Mesenchymal stem cell (in vitro differentiated cells and primary cell): ENCODE results near the gene COIL.
A peak's percentile ranks its signal among the peaks of the same experiment; 100 is the strongest.

Experiments
- DNase-seq: peaks from one replicate; pipeline ENCODE4 v3.0.0-alpha.2; 2013
- H2AFZ ChIP-seq: one replicate; pipeline ENCODE4 v1.6.1; 2013; ENCODE audit warnings: low read depth, mild to moderate bottlenecking, control low read depth, inconsistent platforms, low read length, moderate library complexity
- H2AK5ac ChIP-seq: 2 replicates; pipeline ENCODE4 v1.6.1; 2013; ENCODE audit warnings: low read length, moderate library complexity, mild to moderate bottlenecking, inconsistent platforms; ENCODE audit not compliant: severe bottlenecking
- H2BK120ac ChIP-seq: one replicate; pipeline ENCODE4 v1.6.1; 2013; ENCODE audit warnings: low read depth, mild to moderate bottlenecking, inconsistent platforms, low read length, moderate library complexity
- H2BK12ac ChIP-seq, 2 experiments: one replicate each; pipeline ENCODE4 v1.6.1; 2013; ENCODE audit warnings: inconsistent platforms in 2 of 2, low read length in 2 of 2, mild to moderate bottlenecking in 2 of 2, moderate library complexity in 2 of 2, control low read depth in 1 of 2
- H2BK15ac ChIP-seq: one replicate; pipeline ENCODE4 v1.6.1; 2013; ENCODE audit warnings: mild to moderate bottlenecking, low read depth, inconsistent platforms; ENCODE audit not compliant: poor library complexity, severe bottlenecking
- H2BK5ac ChIP-seq: 2 replicates; pipeline ENCODE4 v1.6.1; 2013; ENCODE audit warnings: low read depth, mild to moderate bottlenecking, low read length, control low read depth, inconsistent platforms; ENCODE audit not compliant: poor library complexity, severe bottlenecking
- H3K14ac ChIP-seq, 2 experiments: one replicate each; pipeline ENCODE4 v1.6.1; 2013; ENCODE audit warnings: inconsistent platforms in 2 of 2, low read length in 2 of 2, control low read depth in 1 of 2, mild to moderate bottlenecking in 1 of 2, moderate library complexity in 1 of 2
- H3K18ac ChIP-seq, 2 experiments: one replicate each; pipeline ENCODE4 v1.6.1; 2013; ENCODE audit warnings: inconsistent platforms in 2 of 2, low read length in 2 of 2, control low read depth in 1 of 2, low read depth in 1 of 2, mild to moderate bottlenecking in 1 of 2
- H3K23ac ChIP-seq, 2 experiments: one replicate each; pipeline ENCODE4 v1.6.1; 2013; ENCODE audit warnings: inconsistent platforms in 2 of 2, low read length in 2 of 2, mild to moderate bottlenecking in 2 of 2, moderate library complexity in 2 of 2, control low read depth in 1 of 2
- H3K27ac ChIP-seq: 2 replicates; pipeline ENCODE4 v1.5.1; 2013; ENCODE audit warnings: mild to moderate bottlenecking, moderate library complexity, low read length, control low read depth, inconsistent platforms; ENCODE audit not compliant: poor library complexity, severe bottlenecking
- H3K27me3 ChIP-seq, 2 experiments: 2 replicates each; pipeline versions ENCODE4 v1.6.1 to v1.7.0; 2013; ENCODE audit warnings: low read length in 2 of 2, mild to moderate bottlenecking in 2 of 2, moderate library complexity in 2 of 2, control low read depth in 1 of 2, inconsistent platforms in 1 of 2; ENCODE audit not compliant: control insufficient read depth in 1 of 2, insufficient read depth in 1 of 2
- H3K36me3 ChIP-seq, 2 experiments: 2 replicates each; pipeline versions ENCODE4 v1.6.1 to v1.7.0; 2013; ENCODE audit warnings: low read length in 2 of 2, control low read depth in 1 of 2, inconsistent platforms in 1 of 2, low read depth in 1 of 2, mild to moderate bottlenecking in 1 of 2; ENCODE audit not compliant: insufficient read depth in 2 of 2, control insufficient read depth in 1 of 2
- H3K4ac ChIP-seq, 2 experiments: one replicate each; pipeline ENCODE4 v1.6.1; 2013; ENCODE audit warnings: inconsistent platforms in 2 of 2, low read length in 2 of 2, mild to moderate bottlenecking in 2 of 2, moderate library complexity in 2 of 2, control low read depth in 1 of 2, low read depth in 1 of 2
- H3K4me1 ChIP-seq: 2 replicates; pipeline ENCODE4 v1.6.1; 2013; ENCODE audit warnings: low read depth, low read length, control low read depth; ENCODE audit not compliant: control insufficient read depth, insufficient read depth
- H3K4me2 ChIP-seq: 2 replicates; pipeline ENCODE4 v1.6.1; 2013; ENCODE audit warnings: low read length, mild to moderate bottlenecking, inconsistent platforms; ENCODE audit not compliant: poor library complexity, severe bottlenecking
- H3K4me3 ChIP-seq, 2 experiments: 2 replicates each; pipeline versions ENCODE4 v1.5.1 to v1.7.0; 2013; ENCODE audit warnings: low read length in 2 of 2, mild to moderate bottlenecking in 2 of 2, control low read depth in 1 of 2, low read depth in 1 of 2; ENCODE audit not compliant: insufficient read depth in 1 of 2
- H3K79me1 ChIP-seq: replicated peaks from 2 replicates; pipeline ENCODE4 v1.6.1; 2013; ENCODE audit warnings: mild to moderate bottlenecking, control low read depth, low read length, inconsistent platforms; ENCODE audit not compliant: poor library complexity, severe bottlenecking
- H3K9ac ChIP-seq: 2 replicates; pipeline ENCODE4 v1.7.0; 2013; ENCODE audit warnings: mild to moderate bottlenecking, low read length, moderate library complexity
- H3K9me3 ChIP-seq: 2 replicates; pipeline ENCODE4 v1.7.0; 2013; ENCODE audit warnings: mild to moderate bottlenecking, low read length; ENCODE audit not compliant: control insufficient read depth
- H4K8ac ChIP-seq: one replicate; pipeline ENCODE4 v1.6.1; 2013; ENCODE audit warnings: inconsistent platforms, mild to moderate bottlenecking, low read length, moderate library complexity
- H4K91ac ChIP-seq: one replicate; pipeline ENCODE4 v1.6.1; 2013; ENCODE audit warnings: mild to moderate bottlenecking, low read length, inconsistent platforms
- WGBS: methylation state at CpG from one replicate; pipeline ENCODE4 v1.1.7; 2013; ENCODE audit warnings: mixed read lengths; 5-methylcytosine and 5-hydroxymethylcytosine counted together

The COIL gene

DNA sequence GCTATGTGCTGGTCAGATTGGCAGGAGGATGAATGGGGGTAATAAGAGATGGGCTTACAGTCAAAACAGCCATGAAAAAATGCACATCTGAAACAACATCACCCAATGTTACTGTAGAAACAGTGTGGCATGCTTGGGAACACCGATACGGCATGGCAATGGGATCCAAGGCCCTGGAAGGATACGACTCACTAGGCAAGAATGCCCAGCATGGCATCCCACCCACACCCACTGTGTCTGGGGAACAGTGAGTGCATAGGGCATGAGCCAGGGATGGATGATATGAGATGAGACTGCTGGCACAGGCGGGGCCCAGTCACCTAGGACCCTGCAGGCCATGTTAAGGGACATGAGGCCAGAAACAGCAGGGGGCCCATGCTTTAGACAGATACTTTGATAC lies 58.5 kb downstream of the COIL start:
- no peaks in the 10 kb centered on the region for H3K27me3 ChIP-seq
- no peak overlapping the region for H3K23ac ChIP-seq
- H3K18ac ChIP-seq: no peak overlapping the region
- H2BK15ac ChIP-seq: no peak overlapping the region
- no peak overlapping the region for H4K91ac ChIP-seq
- H3K9ac ChIP-seq: no peak overlapping the region
- no peak overlapping the region for H3K4ac ChIP-seq
- H4K8ac ChIP-seq: no peak overlapping the region
- no peak overlapping the region for H2BK5ac ChIP-seq
- DNase-seq: no peak
- no peaks in the 10 kb centered on the region for H3K9me3 ChIP-seq
- peaks cover 52 to 98% of the 10 kb centered on the region in 2 experiments for H3K36me3 ChIP-seq
- H3K79me1 ChIP-seq: peaks cover 25% of the 10 kb centered on the region
- no peak overlapping the region for H2AK5ac ChIP-seq
- H2AFZ ChIP-seq: no peak overlapping the region
- WGBS: 63% methylated on average over 4 of the region's 4 CpGs
- no peak overlapping the region for H3K14ac ChIP-seq
- H3K4me1 ChIP-seq: peaks cover 7% of the 10 kb centered on the region
- no peak overlapping the region for H3K4me3 ChIP-seq
- H2BK120ac ChIP-seq: no peak overlapping the region
- no peak overlapping the region for H3K27ac ChIP-seq
- H3K4me2 ChIP-seq: no peak overlapping the region
- H2BK12ac ChIP-seq: no peak overlapping the region

DNA sequence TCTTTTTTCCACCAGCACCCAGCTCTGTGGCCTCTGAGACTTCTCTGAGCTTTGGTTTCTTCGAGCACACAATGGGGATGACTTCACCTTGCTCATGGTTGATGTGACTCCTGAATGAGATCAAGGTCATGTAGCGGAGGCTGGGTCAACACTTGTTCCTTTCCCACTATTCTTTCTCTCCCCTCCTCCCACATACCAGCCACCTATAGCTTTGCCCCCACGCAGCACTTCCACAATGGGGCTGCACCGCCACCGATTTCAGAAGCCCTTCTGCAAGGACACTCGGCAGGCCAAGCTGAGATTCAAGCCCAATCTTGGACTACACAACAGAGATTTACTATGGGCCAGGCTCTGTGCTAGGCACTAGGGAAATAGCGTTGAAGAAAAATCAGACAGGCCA lies 61.4 kb downstream of the COIL start:
- no peak overlapping the region for H2BK120ac ChIP-seq
- no peak overlapping the region for H3K4me3 ChIP-seq
- no peaks in the 10 kb centered on the region for H3K9me3 ChIP-seq
- H3K27ac ChIP-seq: no peak overlapping the region
- H3K79me1 ChIP-seq: peaks cover 26% of the 10 kb centered on the region
- no peak overlapping the region for H2AK5ac ChIP-seq
- no peak overlapping the region for H4K91ac ChIP-seq
- no peak overlapping the region for H3K4ac ChIP-seq
- peaks cover 7% of the 10 kb centered on the region for H3K4me1 ChIP-seq
- H2BK12ac ChIP-seq: no peak overlapping the region
- no peak overlapping the region for H2BK15ac ChIP-seq
- H2AFZ ChIP-seq: no peak overlapping the region
- no peak overlapping the region for H3K14ac ChIP-seq
- H3K23ac ChIP-seq: no peak overlapping the region
- H3K4me2 ChIP-seq: no peak overlapping the region
- no peak overlapping the region for H2BK5ac ChIP-seq
- WGBS: 98% methylated on average over 7 of the region's 7 CpGs
- H3K36me3 ChIP-seq: peaks cover 65 to 99% of the 10 kb centered on the region in 2 experiments
- no peak overlapping the region for H4K8ac ChIP-seq
- no peaks in the 10 kb centered on the region for H3K27me3 ChIP-seq
- DNase-seq: no peak
- H3K18ac ChIP-seq: no peak overlapping the region
- H3K9ac ChIP-seq: no peak overlapping the region

GRCh38 chr17:56898874-56899273 lies 62.0 kb downstream of the COIL start:
- no peak overlapping the region for H2BK15ac ChIP-seq
- no peak overlapping the region for H3K4ac ChIP-seq
- no peak overlapping the region for H3K18ac ChIP-seq
- no peak overlapping the region for H3K27ac ChIP-seq
- WGBS: 83% methylated on average over 9 of the region's 9 CpGs
- H3K4me1 ChIP-seq: peaks cover 7% of the 10 kb centered on the region
- H3K14ac ChIP-seq: no peak overlapping the region
- H2AFZ ChIP-seq: no peak overlapping the region
- no peak overlapping the region for H2BK120ac ChIP-seq
- no peak overlapping the region for H3K4me2 ChIP-seq
- H4K91ac ChIP-seq: no peak overlapping the region
- H3K27me3 ChIP-seq: no peaks in the 10 kb centered on the region
- peaks cover 64 to 97% of the 10 kb centered on the region in 2 experiments for H3K36me3 ChIP-seq
- no peak for DNase-seq
- H2BK12ac ChIP-seq: no peak overlapping the region
- H3K9ac ChIP-seq: no peak overlapping the region
- no peak overlapping the region for H4K8ac ChIP-seq
- H2AK5ac ChIP-seq: no peak overlapping the region
- no peak overlapping the region for H3K23ac ChIP-seq
- H2BK5ac ChIP-seq: no peak overlapping the region
- no peak overlapping the region for H3K4me3 ChIP-seq
- peaks cover 26% of the 10 kb centered on the region for H3K79me1 ChIP-seq
- H3K9me3 ChIP-seq: no peaks in the 10 kb centered on the region

DNA sequence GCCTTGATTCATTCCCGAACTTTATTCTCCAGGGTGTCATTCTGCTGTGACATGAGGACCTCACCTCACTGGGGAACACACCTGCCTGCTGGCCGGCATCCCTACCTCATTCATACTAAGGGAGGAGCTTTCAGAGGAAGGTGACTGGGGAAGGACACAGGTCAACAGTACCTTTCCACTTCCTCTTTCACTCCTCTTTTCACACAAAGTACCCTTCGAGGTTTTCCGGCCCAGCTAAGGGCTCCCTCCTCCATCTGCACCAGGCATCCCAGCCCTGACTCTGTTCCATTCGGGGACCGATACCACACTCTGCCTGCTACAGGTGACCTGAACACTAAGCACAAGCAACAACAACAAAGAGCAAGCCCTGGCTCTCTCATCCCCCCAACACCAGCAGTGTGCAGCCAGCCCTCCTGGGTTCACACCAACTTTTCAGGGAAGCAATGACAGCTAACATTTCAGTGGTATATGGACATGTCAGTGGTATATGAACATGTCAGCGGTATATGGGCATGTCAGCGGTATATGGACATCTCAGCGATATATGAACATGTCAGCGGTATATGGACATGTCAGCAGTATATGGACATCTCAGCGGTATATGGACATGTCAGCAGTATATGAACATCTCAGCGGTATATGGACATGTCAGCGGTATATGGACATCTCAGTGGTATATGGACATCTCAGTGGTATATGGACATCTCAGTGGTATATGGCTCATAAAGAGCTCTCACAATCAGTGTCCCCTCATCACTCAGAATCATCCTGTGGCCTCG lies 63.0 kb downstream of the COIL start:
- H2AK5ac ChIP-seq: no peak overlapping the region
- H3K4ac ChIP-seq: no peak overlapping the region
- H4K8ac ChIP-seq: no peak overlapping the region
- no peak overlapping the region for H3K4me2 ChIP-seq
- peaks cover 24% of the 10 kb centered on the region for H3K79me1 ChIP-seq
- H2BK120ac ChIP-seq: peak overlapping the region; percentile 3
- H3K18ac ChIP-seq: no peak overlapping the region
- H3K23ac ChIP-seq: no peak overlapping the region
- no peaks in the 10 kb centered on the region for H3K27me3 ChIP-seq
- H3K4me3 ChIP-seq: no peak overlapping the region
- H2BK15ac ChIP-seq: no peak overlapping the region
- WGBS: 91% methylated on average over 13 of the region's 14 CpGs
- H3K9ac ChIP-seq: no peak overlapping the region
- H3K36me3 ChIP-seq: peaks cover 66 to 98% of the 10 kb centered on the region in 2 experiments
- H3K9me3 ChIP-seq: no peaks in the 10 kb centered on the region
- H3K4me1 ChIP-seq: peaks cover 7% of the 10 kb centered on the region
- no peak overlapping the region for H3K27ac ChIP-seq
- H4K91ac ChIP-seq: no peak overlapping the region
- no peak overlapping the region for H2BK12ac ChIP-seq
- H2AFZ ChIP-seq: no peak overlapping the region
- no peak overlapping the region for H2BK5ac ChIP-seq
- no peak overlapping the region for H3K14ac ChIP-seq
- no peak for DNase-seq
